H9 (cell line): ENCODE measurements around the gene NCAM2. TPM values are rescaled to one million over a fixed set of nuclear protein-coding genes. Genes with fewer than 3 reads are reported as not detected.

Source experiments
- DNase-seq: peaks from one replicate; pipeline ENCODE4 v3.0.0-alpha.2; 2017
- H2AFZ ChIP-seq: one replicate; pipeline ENCODE4 v1.6.1; 2013; ENCODE audit warnings: mild to moderate bottlenecking, low read length, control low read depth, moderate library complexity
- H2AK5ac ChIP-seq: 2 replicates; pipeline ENCODE4 v1.6.1; 2013; ENCODE audit warnings: low read length, control low read depth, mixed read lengths; ENCODE audit not compliant: insufficient read length
- H2BK120ac ChIP-seq: one replicate; pipeline ENCODE4 v1.6.1; 2013; ENCODE audit warnings: low read depth, mild to moderate bottlenecking, low read length, control low read depth, inconsistent platforms; ENCODE audit not compliant: poor library complexity, severe bottlenecking
- H2BK12ac ChIP-seq: 2 replicates; pipeline ENCODE4 v1.6.1; 2013; ENCODE audit warnings: low read length, control low read depth, mixed read lengths, low read depth; ENCODE audit not compliant: insufficient read length
- H2BK15ac ChIP-seq: 2 replicates; pipeline ENCODE4 v1.6.1; 2013; ENCODE audit warnings: low read depth, low read length, control low read depth
- H2BK20ac ChIP-seq: one replicate; pipeline ENCODE4 v1.6.1; 2013; ENCODE audit warnings: low read depth, mild to moderate bottlenecking, low read length, control low read depth, inconsistent platforms; ENCODE audit not compliant: poor library complexity, severe bottlenecking
- H2BK5ac ChIP-seq: 2 replicates; pipeline ENCODE4 v1.6.1; 2013; ENCODE audit warnings: low read length, control low read depth, mixed read lengths; ENCODE audit not compliant: insufficient read length
- H3K14ac ChIP-seq: 2 replicates; pipeline ENCODE4 v1.6.1; 2013; ENCODE audit warnings: low read length, control low read depth; ENCODE audit not compliant: insufficient read depth
- H3K18ac ChIP-seq: 2 replicates; pipeline ENCODE4 v1.6.1; 2013; ENCODE audit warnings: low read depth, mild to moderate bottlenecking, mixed read lengths, low read length, control low read depth; ENCODE audit not compliant: insufficient read length
- H3K23ac ChIP-seq: 2 replicates; pipeline ENCODE4 v1.6.1; 2013; ENCODE audit warnings: low read length, control low read depth, mixed read lengths, low read depth; ENCODE audit not compliant: insufficient read length
- H3K23me2 ChIP-seq: 2 replicates; pipeline ENCODE4 v1.6.1; 2013; ENCODE audit warnings: low read depth, mild to moderate bottlenecking, mixed read lengths, low read length, control low read depth; ENCODE audit not compliant: insufficient read length, poor library complexity, severe bottlenecking
- H3K27ac ChIP-seq: 2 replicates; pipeline ENCODE4 v1.5.1; 2013; ENCODE audit warnings: low read length, control low read depth, mixed read lengths, low read depth; ENCODE audit not compliant: insufficient read length
- H3K27me3 ChIP-seq: 2 replicates; pipeline ENCODE4 v1.6.1; 2013; ENCODE audit warnings: low read length, control low read depth, inconsistent platforms; ENCODE audit not compliant: insufficient read depth
- H3K4ac ChIP-seq: 2 replicates; pipeline ENCODE4 v1.6.1; 2013; ENCODE audit warnings: low read depth, mild to moderate bottlenecking, control low read depth, inconsistent platforms, low read length, moderate library complexity
- H3K4me1 ChIP-seq: 2 replicates; pipeline ENCODE4 v1.6.1; 2013; ENCODE audit warnings: low read length, control low read depth, inconsistent platforms; ENCODE audit not compliant: insufficient read depth
- H3K4me2 ChIP-seq: 2 replicates; pipeline ENCODE4 v1.6.1; 2013; ENCODE audit warnings: low read length, control low read depth, mixed read lengths; ENCODE audit not compliant: insufficient read length, insufficient read depth
- H3K56ac ChIP-seq: 2 replicates; pipeline ENCODE4 v1.6.1; 2013; ENCODE audit warnings: low read depth, mild to moderate bottlenecking, mixed read lengths, low read length, control low read depth; ENCODE audit not compliant: insufficient read length
- H3K79me1 ChIP-seq: 2 replicates; pipeline ENCODE4 v1.6.1; 2013; ENCODE audit warnings: low read depth, mild to moderate bottlenecking, moderate library complexity, low read length, control low read depth, inconsistent platforms; ENCODE audit not compliant: insufficient read depth, poor library complexity, severe bottlenecking
- H3K79me2 ChIP-seq: 2 replicates; pipeline ENCODE4 v1.6.1; 2013; ENCODE audit warnings: low read length, control low read depth, inconsistent platforms; ENCODE audit not compliant: insufficient read depth
- H3K9ac ChIP-seq: 2 replicates; pipeline ENCODE4 v1.6.1; 2013; ENCODE audit warnings: low read length, control low read depth, mixed read lengths; ENCODE audit not compliant: insufficient read length; ENCODE audit errors: extremely low read depth
- H3K9me3 ChIP-seq: one replicate; pipeline ENCODE4 v1.6.1; 2013; ENCODE audit warnings: low read depth, low read length, inconsistent platforms; ENCODE audit not compliant: control insufficient read depth
- H3T11ph ChIP-seq: one replicate; pipeline ENCODE4 v1.6.1; 2013; ENCODE audit warnings: mild to moderate bottlenecking, low read length, control low read depth, inconsistent platforms
- H4K20me1 ChIP-seq: one replicate; pipeline ENCODE4 v1.6.1; 2013; ENCODE audit not compliant: control insufficient read depth, insufficient read length, insufficient read depth
- H4K5ac ChIP-seq: 2 replicates; pipeline ENCODE4 v1.6.1; 2013; ENCODE audit warnings: low read depth, mild to moderate bottlenecking, mixed read lengths, low read length, control low read depth; ENCODE audit not compliant: insufficient read length
- H4K8ac ChIP-seq: replicated peaks from 2 replicates; pipeline ENCODE4 v1.6.1; 2013; ENCODE audit warnings: low read length, control low read depth, mixed read lengths, low read depth; ENCODE audit not compliant: insufficient read length
- H4K91ac ChIP-seq: 2 replicates; pipeline ENCODE4 v1.6.1; 2013; ENCODE audit warnings: low read depth, mild to moderate bottlenecking, moderate library complexity, mixed read lengths, low read length, control low read depth; ENCODE audit not compliant: insufficient read length
- H3K27ac Mint-ChIP-seq, 3 experiments: 2 replicates in 2 of 3; 3 replicates in 1 of 3; pipeline ENCODE4 v1.8.0; 2020 to 2021; ENCODE audit warnings: mixed read lengths in 3 of 3, mild to moderate bottlenecking in 1 of 3, moderate library complexity in 1 of 3
- H3K27me3 Mint-ChIP-seq: 2 replicates; pipeline ENCODE4 v1.8.0; 2021; ENCODE audit warnings: low read depth, mild to moderate bottlenecking, moderate library complexity, mixed read lengths
- H3K36me3 Mint-ChIP-seq, 3 experiments: 2 replicates in 2 of 3; 3 replicates in 1 of 3; pipeline ENCODE4 v1.8.0; 2020 to 2021; ENCODE audit warnings: low read depth in 3 of 3, mixed read lengths in 3 of 3; ENCODE audit not compliant: insufficient read depth in 1 of 3
- H3K4me1 Mint-ChIP-seq, 2 experiments: 2 replicates each; pipeline ENCODE4 v1.8.0; 2020; ENCODE audit warnings: mixed read lengths in 2 of 2
- H3K4me3 Mint-ChIP-seq, 2 experiments: 2 replicates in 1 of 2; 3 replicates in 1 of 2; pipeline ENCODE4 v1.8.0; 2020 to 2021; ENCODE audit warnings: mild to moderate bottlenecking in 2 of 2, mixed read lengths in 2 of 2, moderate library complexity in 1 of 2
- H3K9me3 Mint-ChIP-seq, 2 experiments: 2 replicates in 1 of 2; 3 replicates in 1 of 2; pipeline ENCODE4 v1.8.0; 2020; ENCODE audit warnings: mild to moderate bottlenecking in 2 of 2, mixed read lengths in 2 of 2, moderate library complexity in 1 of 2
- CTCF ChIP-seq: fragments of 200-600 bp; sonication (generic); conservative IDR thresholded peaks from 3 replicates; pipeline ENCODE4 v1.8.0; 2021; ENCODE audit warnings: antibody characterized with exemption, mild to moderate bottlenecking
- WGBS: extraction: QIAGEN DNeasy Blood & Tissue Kit; methylation state at CpG from one replicate; pipeline ENCODE4 v1.1.7; 2013; ENCODE audit warnings: missing lambda C conversion rate, low lambda C conversion rate, mixed read lengths; ENCODE audit not compliant: insufficient read length; ENCODE audit errors: extremely low coverage; 5-methylcytosine and 5-hydroxymethylcytosine counted together
- total RNA-seq: library from RNA; stranded (reverse); gene quantifications from 2 replicates; pipeline ENCODE4 v1.2.1, GENCODE V29; 2021

The NCAM2 gene
- total RNA-seq, 1 experiment from 2014 or later: 2.2 TPM

DNA sequence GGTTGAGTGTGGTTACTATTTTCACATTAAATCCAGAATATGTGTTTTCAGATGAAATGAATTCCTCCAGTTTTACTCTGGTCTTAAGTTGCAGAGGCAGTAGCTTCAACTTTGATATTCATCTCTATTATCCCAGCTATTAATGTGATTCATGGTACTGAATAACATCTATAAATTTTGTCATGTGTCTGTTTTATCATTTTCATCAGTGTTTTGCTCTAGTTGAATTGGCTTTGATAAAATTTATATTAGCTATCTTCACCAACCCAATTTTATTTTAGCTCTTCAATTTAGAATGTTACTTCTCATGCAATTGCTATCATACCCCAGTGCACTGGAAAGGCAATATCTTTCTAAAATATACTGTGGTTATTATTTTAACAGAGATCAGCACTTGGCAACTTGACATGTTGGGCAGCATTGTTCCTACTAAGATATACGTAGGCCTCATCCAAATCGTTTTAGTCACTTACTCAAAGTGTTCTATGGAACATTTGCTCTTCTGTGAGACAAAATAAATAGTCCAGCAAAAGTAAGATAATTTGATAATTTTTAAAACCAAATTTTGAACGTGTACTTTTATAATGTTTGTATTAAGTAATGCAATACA lies 184.3 kb downstream of the NCAM2 start:
- no peak overlapping the region for H2AK5ac ChIP-seq
- no peak overlapping the region for H3K18ac ChIP-seq
- Mint-ChIP-seq H3K4me3 (no peak overlapping the region), H3K4me1 (no peaks in the 10 kb centered on the region), H3K27ac (no peak overlapping the region), H3K36me3 (no peaks in the 10 kb centered on the region), H3K9me3 (no peaks in the 10 kb centered on the region), H3K27me3 (no peaks in the 10 kb centered on the region)
- DNase-seq: no peak
- H2BK5ac ChIP-seq: no peak overlapping the region
- no peaks in the 10 kb centered on the region for H4K20me1 ChIP-seq
- H2BK15ac ChIP-seq: no peak overlapping the region
- no peak overlapping the region for H4K5ac ChIP-seq
- H3K27ac ChIP-seq: no peak overlapping the region
- no peak overlapping the region for H2BK20ac ChIP-seq
- no peak overlapping the region for H4K91ac ChIP-seq
- no peaks in the 10 kb centered on the region for H3K27me3 ChIP-seq
- H3K4me2 ChIP-seq: no peak overlapping the region
- no peak overlapping the region for H3K9ac ChIP-seq
- H2BK120ac ChIP-seq: no peak overlapping the region
- H3K14ac ChIP-seq: no peak overlapping the region
- no peak for TF ChIP-seq CTCF
- WGBS: no CpG with 5 or more reads among the region's 3 CpGs
- no peaks in the 10 kb centered on the region for H3K79me2 ChIP-seq
- H3T11ph ChIP-seq: no peak overlapping the region
- no peak overlapping the region for H3K4ac ChIP-seq
- H3K23ac ChIP-seq: no peak overlapping the region
- H2BK12ac ChIP-seq: no peak overlapping the region
- no peaks in the 10 kb centered on the region for H3K23me2 ChIP-seq
- no peak overlapping the region for H3K56ac ChIP-seq
- no peak overlapping the region for H4K8ac ChIP-seq
- H3K9me3 ChIP-seq: no peaks in the 10 kb centered on the region
- H2AFZ ChIP-seq: no peak overlapping the region
- H3K79me1 ChIP-seq: no peaks in the 10 kb centered on the region
- H3K4me1 ChIP-seq: no peaks in the 10 kb centered on the region
